HS-5 (cell line): ENCODE data around the gene PNMA1.

ENCODE experiments used
- DNase-seq: peaks from one replicate; pipeline ENCODE4 v3.0.0-alpha.2; 2012; ENCODE audit warnings: low read depth

The PNMA1 gene

DNA sequence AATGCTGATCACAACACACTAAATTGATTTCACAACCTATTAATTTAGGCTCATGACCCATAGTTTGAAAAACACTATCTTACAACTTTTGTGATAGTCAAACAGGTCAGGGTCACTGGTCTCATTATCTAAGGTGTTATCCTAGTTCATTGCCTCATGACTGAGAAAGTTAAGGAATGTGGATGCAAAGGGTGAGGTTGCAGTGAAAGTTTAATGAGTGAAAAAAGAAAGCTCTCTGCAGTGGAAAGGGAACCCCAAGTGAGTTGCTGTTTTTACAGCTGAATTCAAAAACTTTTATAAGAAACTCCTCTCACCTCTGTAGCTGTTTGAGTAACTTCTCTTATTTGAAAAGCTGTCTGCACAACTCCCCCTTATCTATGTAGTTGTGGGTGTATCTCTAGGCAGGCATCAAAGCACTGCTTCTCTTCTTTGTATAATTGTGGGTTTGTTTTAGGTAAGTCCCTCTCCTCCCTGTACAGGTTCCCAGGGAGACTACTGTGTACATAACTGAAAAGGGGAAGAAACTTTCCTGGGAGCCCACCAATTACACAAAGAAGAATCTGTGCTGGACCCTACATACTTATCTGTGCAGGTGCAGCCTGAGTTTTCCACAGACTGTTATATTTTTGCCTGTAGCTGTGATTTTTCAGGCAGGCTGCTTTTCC is 50.5 kb downstream of the PNMA1 start:
- DNase-seq: no peak

GRCh38 chr14:73662487-73662943 is 51.7 kb downstream of the PNMA1 start:
- DNase-seq: peak; percentile 82

- no peak for DNase-seq
These were observed 52.3 kb downstream of the PNMA1 start for GRCh38 chr14:73661872-73662271.
